GM12872 (cell line): Measurements from ENCODE around the gene RRP9.

Experiments
- CTCF ChIP-seq: IDR thresholded peaks from 3 replicates; pipeline ENCODE4 v1.5.1; 2011; ENCODE audit warnings: low read depth, mild to moderate bottlenecking, low read length, moderate library complexity; ENCODE audit not compliant: insufficient read depth

RRP9 gene

GRCh38 chr3:51932471-51933370, 9.0 kb downstream of the RRP9 start:
- TF ChIP-seq CTCF = no peak

DNA sequence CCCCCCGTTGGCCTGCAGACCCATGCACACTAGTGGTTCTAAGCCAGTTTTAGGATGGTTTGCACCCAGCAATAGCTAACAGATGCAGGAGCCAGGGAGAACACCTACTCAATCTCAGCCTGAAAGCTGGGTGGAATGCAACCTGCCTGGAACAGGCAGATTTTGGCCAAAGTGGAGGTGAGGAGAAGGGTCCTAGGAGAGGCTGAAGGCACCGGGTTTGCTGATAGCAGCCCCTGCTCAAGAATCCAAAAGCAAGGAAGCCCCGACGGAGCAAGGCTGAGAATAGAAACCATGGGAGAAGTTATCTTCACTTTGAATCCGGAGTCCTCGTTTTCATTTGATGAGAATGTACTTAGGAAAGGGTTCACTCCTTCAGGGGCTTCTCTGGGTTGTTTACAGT, 9.9 kb downstream of the RRP9 start:
- TF ChIP-seq CTCF = no peak

DNA sequence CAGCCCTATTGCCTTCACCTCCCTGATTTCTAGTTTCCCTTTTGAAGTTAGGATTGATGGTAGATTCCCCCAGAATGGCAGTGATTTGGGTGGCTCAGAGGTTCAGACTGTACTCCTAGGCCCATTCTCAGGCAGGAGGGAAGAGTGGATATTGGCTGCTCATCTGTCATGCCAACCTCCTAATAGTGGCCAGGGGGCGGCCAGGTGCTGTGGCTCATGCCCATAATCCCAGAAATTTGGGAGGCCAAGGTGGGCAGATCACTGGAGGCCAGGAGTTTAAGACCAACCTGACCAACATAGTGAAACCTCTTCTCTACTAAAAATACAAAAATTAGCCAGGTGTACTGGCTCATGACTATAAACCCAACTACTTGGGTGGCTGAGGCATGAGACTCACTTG, 11.3 kb downstream of the RRP9 start:
- no peak for TF ChIP-seq CTCF

DNA sequence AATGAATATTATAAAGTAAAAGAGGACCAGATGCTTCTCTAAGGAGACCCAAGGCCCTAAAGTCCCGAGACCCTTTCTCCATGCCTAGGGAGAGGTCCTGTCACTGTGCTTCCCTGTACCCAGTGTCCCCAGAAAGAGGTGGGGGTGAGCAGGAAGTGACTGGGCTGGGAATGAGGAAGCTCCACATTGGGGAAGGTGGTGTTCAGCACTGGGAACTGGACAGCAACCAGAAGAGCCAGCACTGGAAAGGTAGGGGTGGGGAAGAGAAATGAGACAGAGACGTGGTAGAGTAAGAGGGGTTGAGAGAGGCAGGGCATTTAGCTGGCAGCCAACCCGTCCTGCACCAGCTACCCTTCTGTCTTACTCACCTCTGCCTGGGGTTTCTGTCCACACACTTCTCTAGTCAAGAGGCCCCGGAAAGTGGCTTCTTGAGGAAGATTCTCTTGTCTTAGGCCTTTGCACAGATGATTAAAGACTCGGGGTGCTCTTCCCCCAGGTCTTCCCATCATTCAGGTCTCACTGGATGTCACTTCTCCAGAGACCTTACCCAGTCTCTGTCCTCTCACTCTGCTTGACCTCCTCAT, 12.2 kb downstream of the RRP9 start:
- no peak for TF ChIP-seq CTCF

- no peak for TF ChIP-seq CTCF
Observed at GRCh38 chr3:51928438-51928837, 13.3 kb downstream of the RRP9 start.

GRCh38 chr3:51927061-51927977, 14.4 kb downstream of the RRP9 start:
- TF ChIP-seq CTCF = no peak

DNA sequence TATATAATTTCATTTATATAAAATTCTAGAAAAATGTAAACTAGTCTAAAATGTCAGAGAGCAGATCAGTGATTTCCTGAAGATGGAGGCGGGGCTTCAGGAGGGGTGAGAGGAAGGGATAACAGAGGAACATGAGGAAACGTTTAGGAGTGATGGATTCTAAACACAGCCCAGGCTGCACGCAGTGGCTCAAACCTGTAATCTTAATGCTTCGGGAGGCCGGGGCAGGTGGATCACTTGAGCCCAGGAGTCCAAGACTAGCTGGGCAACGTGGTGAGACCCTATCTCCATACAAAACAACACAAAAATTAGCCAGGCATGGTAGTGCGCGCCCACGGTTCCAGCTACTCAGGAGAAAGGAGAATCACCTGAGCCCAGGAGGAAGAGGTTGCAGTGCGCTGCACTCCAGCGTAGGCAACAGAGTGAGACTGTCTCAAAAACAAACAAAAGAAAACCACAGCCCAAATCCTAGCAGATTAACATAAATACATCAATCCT, 20.6 kb downstream of the RRP9 start:
- TF ChIP-seq CTCF = no peak
